GM18499 (cell line): ENCODE data around the gene MYL12B.

Source experiments
- ATAC-seq: cut with Tn5 transposase; IDR thresholded peaks from one replicate; pipeline ENCODE4 v1.9.1; 2021; ENCODE audit warnings: moderate number of reproducible peaks; ENCODE audit not compliant: insufficient read depth, unreplicated experiment

Gene MYL12B

DNA sequence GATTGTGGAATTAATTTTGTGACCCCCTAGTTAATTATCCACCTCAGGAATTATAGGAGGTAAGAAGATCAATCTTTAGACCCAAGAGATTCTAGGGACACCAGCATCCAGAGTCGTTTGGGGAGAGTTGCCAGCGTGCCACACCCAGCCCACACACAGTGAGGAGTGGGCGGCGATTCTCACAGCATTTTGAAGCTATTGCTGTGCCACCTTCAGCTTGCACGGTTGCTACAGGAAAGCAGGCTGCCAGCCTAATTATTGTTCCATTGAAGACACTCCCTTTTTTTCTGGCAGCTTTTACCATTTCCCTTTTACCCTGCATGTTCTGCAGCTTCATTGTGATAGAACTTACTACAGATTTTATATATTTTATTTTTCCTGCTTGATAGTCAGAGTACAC is 27.5 kb upstream of the MYL12B start:
- ATAC-seq = no peak

GRCh38 chr18:3235846-3236245 is 26.1 kb upstream of the MYL12B start:
- no peak for ATAC-seq

DNA sequence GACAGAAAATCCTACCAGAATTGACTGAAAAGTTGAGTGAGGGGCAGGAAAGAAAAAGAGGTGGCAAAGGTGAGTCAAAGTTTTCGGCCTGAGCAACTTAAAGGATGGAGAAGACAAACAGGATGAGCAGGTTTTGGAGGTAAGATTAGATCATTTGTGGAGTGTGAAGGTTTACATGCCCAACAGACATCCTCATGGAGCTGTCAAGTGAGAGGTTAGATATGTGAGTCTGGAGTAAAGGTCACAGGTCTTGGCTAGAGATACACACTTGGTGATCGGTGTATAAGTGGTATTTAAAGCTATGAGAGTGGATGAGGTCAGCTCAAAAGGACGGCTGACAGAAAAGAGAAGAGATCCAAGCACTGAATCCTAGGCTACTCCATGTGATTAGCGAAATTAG is 25.5 kb upstream of the MYL12B start:
- no peak for ATAC-seq

- no peak for ATAC-seq
Measured at GRCh38 chr18:3238742-3239141, 23.2 kb upstream of the MYL12B start.

GRCh38 chr18:3245185-3245564 is 16.8 kb upstream of the MYL12B start:
- no peak for ATAC-seq

GRCh38 chr18:3245853-3246634 is 15.9 kb upstream of the MYL12B start:
- ATAC-seq = peak; percentile 30

- no peak for ATAC-seq
Measured at GRCh38 chr18:3246635-3247239, 15.2 kb upstream of the MYL12B start.

GRCh38 chr18:3247240-3248061 is 14.5 kb upstream of the MYL12B start, which contains the start of gene MYL12A:
Gene MYL12A (plus strand): TSS chr18:3247801. CDS start chr18:3253248, 5,447 bp downstream.
- peak; percentile 56 for ATAC-seq

- no peak for ATAC-seq
Measured at GRCh38 chr18:3248062-3248657, 13.8 kb upstream of the MYL12B start.

GRCh38 chr18:3248658-3249359 is 13.1 kb upstream of the MYL12B start:
- ATAC-seq = no peak

DNA sequence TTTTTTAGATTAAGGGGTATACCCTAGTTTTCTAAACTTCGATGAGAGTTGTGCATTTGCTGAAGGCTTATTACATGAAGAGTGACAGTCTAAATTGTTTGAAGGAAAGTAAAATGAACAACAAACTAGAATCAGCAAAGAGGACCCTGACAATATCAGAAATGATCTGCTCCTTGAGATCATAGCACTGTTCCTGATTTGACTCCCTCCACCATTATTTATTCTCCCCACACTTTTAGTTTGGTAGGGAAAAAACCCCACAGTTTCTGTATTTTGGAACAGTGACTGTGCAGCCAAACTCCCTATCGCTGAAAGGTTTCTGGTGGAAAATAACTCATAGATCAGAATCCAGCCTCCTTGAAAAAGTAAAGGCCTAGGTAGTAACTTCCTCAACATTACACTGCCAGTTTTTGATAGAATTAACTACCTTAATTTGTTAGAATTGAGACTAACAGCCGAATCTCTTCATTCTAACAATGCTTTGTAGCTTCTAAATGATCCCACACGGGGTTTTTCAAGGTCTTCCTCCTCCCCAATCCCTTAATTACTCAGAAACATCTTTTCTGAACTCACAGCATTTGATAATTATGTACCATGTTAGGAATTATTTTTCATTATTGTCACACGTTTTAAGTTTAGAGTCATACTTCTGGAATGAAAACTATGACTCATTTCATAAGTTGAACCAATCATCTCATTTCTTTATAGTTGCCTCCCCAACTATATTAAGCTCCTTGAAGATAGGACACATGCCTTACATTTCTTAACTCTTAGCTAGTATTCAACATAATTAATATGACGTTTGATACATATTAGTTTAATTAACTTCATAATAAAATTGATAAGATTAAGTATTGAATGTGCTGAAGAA is 11.5 kb upstream of the MYL12B start:
- no peak for ATAC-seq

DNA sequence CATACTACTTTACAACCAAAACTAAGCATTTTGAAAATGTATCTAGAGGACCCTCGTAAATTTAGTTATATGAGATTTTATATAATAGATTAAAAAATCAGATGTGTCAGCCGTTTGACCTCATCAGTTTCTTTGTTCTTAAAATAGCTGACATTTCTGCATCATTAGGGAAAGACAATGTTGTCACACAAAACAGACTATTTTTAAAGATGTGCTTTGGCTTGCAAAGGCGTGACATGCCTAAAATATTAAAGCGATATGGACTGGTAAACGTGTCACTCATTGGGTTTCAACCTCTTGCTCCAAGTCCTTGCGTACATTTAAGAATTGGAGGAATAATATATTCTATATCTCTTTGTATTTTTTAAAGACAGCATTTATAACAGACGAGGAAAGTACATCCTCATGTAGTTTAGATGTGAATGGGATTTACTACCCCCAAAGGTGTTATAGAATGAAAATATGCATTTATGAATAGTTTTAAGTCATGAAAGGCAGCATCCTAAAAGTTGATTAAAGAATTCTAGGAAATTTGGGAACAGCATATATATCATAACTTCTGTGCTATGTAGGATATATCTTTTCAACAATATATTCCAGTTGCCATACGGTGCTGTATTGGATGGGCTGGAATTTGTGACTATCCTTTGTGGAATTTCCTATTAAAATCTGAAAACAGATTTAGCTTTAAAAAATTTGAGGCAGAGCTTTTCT is 10.5 kb upstream of the MYL12B start:
- ATAC-seq = no peak

GRCh38 chr18:3251963-3252277 is 10.0 kb upstream of the MYL12B start:
- ATAC-seq = no peak

DNA sequence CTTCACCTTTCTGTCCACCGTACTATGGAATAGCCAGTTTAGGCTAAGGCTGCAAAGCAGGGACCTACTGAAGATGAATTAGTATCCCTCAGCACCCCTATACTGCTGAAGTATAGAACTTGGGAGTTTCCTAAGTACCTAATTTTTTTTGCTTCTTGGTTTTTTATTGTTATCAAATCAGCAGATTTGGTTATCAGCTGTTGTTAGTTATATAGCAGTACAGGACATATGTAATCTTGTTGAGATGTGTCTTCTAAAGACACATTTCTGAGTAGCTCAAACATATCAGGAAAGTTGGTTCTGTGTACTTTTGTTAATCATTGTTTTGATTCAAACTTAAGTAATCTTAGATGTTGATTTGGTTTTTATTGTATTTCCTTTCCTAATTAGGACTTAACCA is 9.1 kb upstream of the MYL12B start:
- ATAC-seq = no peak

- ATAC-seq = no peak
Measured at GRCh38 chr18:3254725-3255124, 7.2 kb upstream of the MYL12B start.

GRCh38 chr18:3255611-3256165 is 6.2 kb upstream of the MYL12B start:
- ATAC-seq = no peak

DNA sequence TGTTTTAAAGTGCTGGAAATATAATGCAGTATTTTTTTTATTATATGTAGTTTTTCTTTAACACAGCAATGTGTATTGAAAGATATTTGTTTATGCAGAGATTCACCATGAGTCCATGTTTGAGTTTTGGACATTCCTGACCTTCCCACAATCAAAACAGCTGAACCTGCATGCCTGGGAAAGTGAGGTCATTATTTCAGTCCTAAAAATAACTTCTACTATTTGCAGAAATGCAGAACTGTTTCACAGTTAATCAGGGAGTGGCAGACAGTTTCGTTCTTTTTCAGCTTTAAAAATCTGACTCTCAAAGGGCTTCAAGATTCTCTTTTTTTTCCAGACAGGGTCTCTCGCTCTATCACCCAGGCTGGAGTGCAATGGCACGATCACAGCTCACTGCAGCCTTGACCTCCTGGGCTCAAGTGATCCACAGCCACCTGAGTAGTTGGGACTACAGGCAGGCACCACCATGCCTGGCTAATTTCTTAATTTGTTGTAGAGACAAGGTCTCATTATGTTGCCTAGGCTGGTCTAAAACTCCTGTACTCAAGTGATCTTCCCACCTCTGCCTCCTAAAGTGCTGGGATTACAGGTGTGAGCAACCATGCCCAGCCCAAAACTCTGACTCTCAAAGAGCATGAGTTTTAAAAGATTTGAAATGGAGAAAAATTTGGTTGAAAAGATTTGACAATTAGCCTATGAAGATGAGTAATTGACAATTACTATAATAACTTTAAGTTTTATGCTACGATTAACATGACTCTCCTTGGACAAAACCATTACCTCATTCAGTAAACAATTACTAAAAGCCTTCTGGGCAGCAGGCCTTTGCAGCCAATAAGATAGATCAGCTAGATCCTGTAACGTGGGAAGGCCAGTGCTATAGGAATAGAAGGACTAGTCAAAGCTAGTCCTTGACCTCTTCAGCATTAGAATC is 5.0 kb upstream of the MYL12B start:
- peak; percentile 45 for ATAC-seq
